ENCODE measurements around the gene COPS7B.

COPS7B gene

GRCh38 chr2:231800493-231801091, 14.3 kb downstream of the COPS7B start:
- Histone ChIP-seq H3K9me2 (replicated peaks; ENCODE audit: control insufficient read depth, low read length) (no peaks in the 10 kb centered on the region), H3K4me3 (ENCODE audit: low read length) (no peak overlapping the region), H3K27ac (ENCODE audit: low read depth, low read length) (no peak overlapping the region), H3K27me3 (ENCODE audit: control insufficient read depth, low read length) (no peaks in the 10 kb centered on the region), H4K20me1 (ENCODE audit: control insufficient read depth, insufficient read depth, low read depth, low read length) (no peaks in the 10 kb centered on the region), H3K4me1 (ENCODE audit: control insufficient read depth, low read length) (no peaks in the 10 kb centered on the region), H3K36me3 (ENCODE audit: control insufficient read depth, low read length) (peaks cover 73% of the 10 kb centered on the region), H3K79me2 (ENCODE audit: control insufficient read depth, low read length) (peaks cover 15% of the 10 kb centered on the region), H3K4me2 (ENCODE audit: low read length) (no peak overlapping the region), H3F3A (ENCODE audit: control insufficient read depth, insufficient read depth) (0 out of 2 replicates have a peak, but pooled peaks cover 4% of the 10 kb centered on the region), H3K9me3 (ENCODE audit: control insufficient read depth, insufficient read depth, low read length) (no peaks in the 10 kb centered on the region)
- no peak for TF ChIP-seq EZH2phosphoT487 (IDR thresholded peaks at IDR 0.05; ENCODE audit: borderline replicate concordance, low read length)
- TF ChIP-seq, protein P1, sequence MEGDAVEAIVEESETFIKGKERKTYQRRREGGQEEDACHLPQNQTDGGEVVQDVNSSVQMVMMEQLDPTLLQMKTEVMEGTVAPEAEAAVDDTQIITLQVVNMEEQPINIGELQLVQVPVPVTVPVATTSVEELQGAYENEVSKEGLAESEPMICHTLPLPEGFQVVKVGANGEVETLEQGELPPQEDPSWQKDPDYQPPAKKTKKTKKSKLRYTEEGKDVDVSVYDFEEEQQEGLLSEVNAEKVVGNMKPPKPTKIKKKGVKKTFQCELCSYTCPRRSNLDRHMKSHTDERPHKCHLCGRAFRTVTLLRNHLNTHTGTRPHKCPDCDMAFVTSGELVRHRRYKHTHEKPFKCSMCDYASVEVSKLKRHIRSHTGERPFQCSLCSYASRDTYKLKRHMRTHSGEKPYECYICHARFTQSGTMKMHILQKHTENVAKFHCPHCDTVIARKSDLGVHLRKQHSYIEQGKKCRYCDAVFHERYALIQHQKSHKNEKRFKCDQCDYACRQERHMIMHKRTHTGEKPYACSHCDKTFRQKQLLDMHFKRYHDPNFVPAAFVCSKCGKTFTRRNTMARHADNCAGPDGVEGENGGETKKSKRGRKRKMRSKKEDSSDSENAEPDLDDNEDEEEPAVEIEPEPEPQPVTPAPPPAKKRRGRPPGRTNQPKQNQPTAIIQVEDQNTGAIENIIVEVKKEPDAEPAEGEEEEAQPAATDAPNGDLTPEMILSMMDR (IDR thresholded peaks at IDR 0.05; ENCODE audit: low read depth, low read length, poor library complexity, severe bottlenecking): peak; percentile 87

DNA sequence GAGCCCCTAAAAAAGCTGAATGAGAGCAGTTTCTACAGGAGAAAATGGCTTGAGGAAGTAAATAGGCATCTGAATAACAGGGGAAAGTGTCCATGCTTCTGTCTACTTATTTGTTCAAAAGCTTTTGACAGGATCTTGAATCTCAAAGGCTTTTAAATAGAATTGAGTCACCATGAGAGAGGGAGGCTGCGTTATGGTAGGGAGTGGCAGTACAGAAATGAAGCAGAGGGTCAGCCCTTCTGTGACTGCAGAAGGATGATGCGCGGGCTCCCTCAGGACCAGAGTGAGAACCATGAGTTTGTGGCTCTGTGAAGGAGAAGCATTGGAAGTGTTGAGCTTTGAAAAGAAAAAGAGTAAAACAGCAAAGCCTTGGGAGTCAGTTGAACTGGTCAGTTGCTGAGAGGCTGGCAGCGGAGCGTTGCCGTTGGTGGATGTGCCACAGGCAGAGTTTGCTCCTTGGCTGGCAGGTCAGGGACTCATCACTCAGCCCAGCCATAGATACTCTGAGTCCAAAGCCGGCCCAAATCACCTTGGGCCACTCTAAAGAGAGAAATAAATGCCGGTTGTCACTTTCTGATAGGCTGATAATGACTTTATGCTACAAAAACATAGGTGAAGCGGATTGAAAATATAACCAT, 17.4 kb downstream of the COPS7B start:
- H3F3A ChIP-seq (ENCODE audit: control insufficient read depth, insufficient read depth): 0 out of 2 replicates have a peak, but pooled peaks cover 4% of the 10 kb centered on the region
- no peaks in the 10 kb centered on the region for H3K9me3 ChIP-seq (ENCODE audit: control insufficient read depth, insufficient read depth, low read length)
- peaks cover 11% of the 10 kb centered on the region for H3K79me2 ChIP-seq (ENCODE audit: control insufficient read depth, low read length)
- no peaks in the 10 kb centered on the region for H3K4me1 ChIP-seq (ENCODE audit: control insufficient read depth, low read length)
- no peak overlapping the region for H3K4me2 ChIP-seq (ENCODE audit: low read length)
- H3K36me3 ChIP-seq (ENCODE audit: control insufficient read depth, low read length): peaks cover 76% of the 10 kb centered on the region
- H3K27ac ChIP-seq (ENCODE audit: low read depth, low read length): no peak overlapping the region
- no peak overlapping the region for H3K4me3 ChIP-seq (ENCODE audit: low read length)
- no peaks in the 10 kb centered on the region for H3K27me3 ChIP-seq (ENCODE audit: control insufficient read depth, low read length)
- H4K20me1 ChIP-seq (ENCODE audit: control insufficient read depth, insufficient read depth, low read depth, low read length): no peaks in the 10 kb centered on the region
- TF ChIP-seq EZH2phosphoT487 (IDR thresholded peaks at IDR 0.05; ENCODE audit: borderline replicate concordance, low read length): no peak
- TF ChIP-seq, protein P1 (IDR thresholded peaks at IDR 0.05; ENCODE audit: low read depth, low read length, poor library complexity, severe bottlenecking): no peak
- H3K9me2 ChIP-seq (replicated peaks; ENCODE audit: control insufficient read depth, low read length): no peaks in the 10 kb centered on the region

GRCh38 chr2:231807020-231807419, 20.8 kb downstream of the COPS7B start:
- no peak for TF ChIP-seq EZH2phosphoT487 (IDR thresholded peaks at IDR 0.05; ENCODE audit: borderline replicate concordance, low read length)
- TF ChIP-seq, protein P1 (IDR thresholded peaks at IDR 0.05; ENCODE audit: low read depth, low read length, poor library complexity, severe bottlenecking): no peak

More at GRCh38 chr2:231807020-231807419, 20.8 kb downstream of the COPS7B start:
- Histone ChIP-seq H3K4me3 (ENCODE audit: low read length) (no peak overlapping the region), H3K36me3 (ENCODE audit: control insufficient read depth, low read length) (peaks cover 62% of the 10 kb centered on the region), H3K79me2 (ENCODE audit: control insufficient read depth, low read length) (peaks cover 7% of the 10 kb centered on the region), H3K27me3 (ENCODE audit: control insufficient read depth, low read length) (no peaks in the 10 kb centered on the region), H3K9me2 (replicated peaks; ENCODE audit: control insufficient read depth, low read length) (no peaks in the 10 kb centered on the region), H3K4me1 (ENCODE audit: control insufficient read depth, low read length) (no peaks in the 10 kb centered on the region), H3K4me2 (ENCODE audit: low read length) (no peak overlapping the region), H3K27ac (ENCODE audit: low read depth, low read length) (no peak overlapping the region), H3K9me3 (ENCODE audit: control insufficient read depth, insufficient read depth, low read length) (no peaks in the 10 kb centered on the region), H4K20me1 (ENCODE audit: control insufficient read depth, insufficient read depth, low read depth, low read length) (no peaks in the 10 kb centered on the region), H3F3A (ENCODE audit: control insufficient read depth, insufficient read depth) (no peaks in the 10 kb centered on the region)
